ENCODE results near the gene ISG20.

Gene ISG20

DNA sequence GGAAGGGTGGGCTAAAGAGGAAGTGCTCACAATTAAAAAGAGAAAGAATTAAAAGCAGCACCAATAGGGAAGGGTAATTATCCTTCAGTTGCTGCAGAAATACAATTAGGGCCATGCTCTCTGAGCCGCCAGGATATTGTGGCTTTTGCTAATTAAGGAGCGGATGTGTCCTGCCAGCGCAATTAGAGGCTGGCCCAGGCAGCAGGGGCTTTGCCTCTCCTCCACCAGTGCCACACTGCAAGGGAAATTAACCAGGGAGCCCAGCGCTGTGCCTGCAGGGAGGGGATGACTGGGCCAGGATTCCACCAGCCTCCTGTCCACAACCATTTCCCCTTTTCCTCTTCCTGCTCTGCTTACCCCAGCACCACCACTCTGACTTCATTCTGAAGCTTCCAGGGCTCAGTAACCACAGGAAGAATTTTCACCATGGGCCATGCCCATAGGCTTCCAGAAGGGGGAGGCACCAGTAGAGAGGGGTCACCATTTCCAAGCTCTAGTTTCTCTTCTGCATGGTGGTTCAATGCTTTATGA is 28.1 kb upstream of the ISG20 start:
- no peak overlapping the region for H3K27ac ChIP-seq (ENCODE audit: low read length)
- H3K9me3 ChIP-seq (ENCODE audit: control insufficient read depth in 1 of 2, low read length in 2 of 2): no peaks in the 10 kb centered on the region
- no peak overlapping the region for H3K4me3 ChIP-seq (ENCODE audit: low read depth in 1 of 2, low read length in 2 of 2)
- H3K27me3 ChIP-seq (ENCODE audit: low read depth, low read length): peaks cover 19% of the 10 kb centered on the region
- H3K36me3 ChIP-seq (ENCODE audit: control insufficient read depth in 1 of 2, insufficient read depth in 2 of 2, low read length in 2 of 2): no peaks in the 10 kb centered on the region
- H3K4me1 ChIP-seq (ENCODE audit: control insufficient read depth in 1 of 2, insufficient read depth in 2 of 2, low read length in 2 of 2): peaks cover 0 to 6% of the 10 kb centered on the region in 2 donors

DNA sequence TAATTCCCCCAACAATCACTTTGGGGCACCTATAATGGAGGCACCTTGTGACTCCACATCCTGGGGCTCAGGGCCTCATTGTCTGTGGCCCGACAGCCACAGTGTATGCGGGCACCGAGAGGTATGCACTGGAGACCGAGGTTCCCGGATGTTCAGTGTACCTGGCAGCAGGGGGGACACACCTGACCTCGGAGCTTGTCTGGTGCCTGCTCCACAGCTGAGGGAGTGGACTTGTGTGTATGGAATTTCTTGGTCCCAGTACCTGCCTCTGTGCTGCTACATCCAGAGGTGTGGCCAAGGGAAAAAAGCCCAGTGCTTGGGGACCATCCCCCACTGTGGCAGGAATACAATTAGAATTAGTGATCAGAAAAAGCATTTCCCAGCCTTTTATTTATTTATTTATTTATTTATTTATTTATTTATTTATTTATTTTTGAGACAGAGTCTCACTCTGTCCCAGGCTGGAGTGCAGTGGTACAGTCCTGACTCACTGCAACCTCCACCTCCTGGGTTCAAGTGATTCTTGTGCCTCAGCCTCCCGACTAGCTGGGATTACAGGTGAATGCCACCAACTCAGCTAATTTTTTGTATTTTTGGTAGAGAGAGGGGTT is 26.5 kb upstream of the ISG20 start:
- H3K9me3 ChIP-seq (ENCODE audit: control insufficient read depth in 1 of 2, low read length in 2 of 2): no peaks in the 10 kb centered on the region
- peaks cover 0 to 3% of the 10 kb centered on the region in 2 donors for H3K4me1 ChIP-seq (ENCODE audit: control insufficient read depth in 1 of 2, insufficient read depth in 2 of 2, low read length in 2 of 2)
- peaks cover 5% of the 10 kb centered on the region for H3K27me3 ChIP-seq (ENCODE audit: low read depth, low read length)
- no peak overlapping the region for H3K27ac ChIP-seq (ENCODE audit: low read length)
- no peaks in the 10 kb centered on the region for H3K36me3 ChIP-seq (ENCODE audit: control insufficient read depth in 1 of 2, insufficient read depth in 2 of 2, low read length in 2 of 2)
- H3K4me3 ChIP-seq (ENCODE audit: low read depth in 1 of 2, low read length in 2 of 2): no peak overlapping the region

DNA sequence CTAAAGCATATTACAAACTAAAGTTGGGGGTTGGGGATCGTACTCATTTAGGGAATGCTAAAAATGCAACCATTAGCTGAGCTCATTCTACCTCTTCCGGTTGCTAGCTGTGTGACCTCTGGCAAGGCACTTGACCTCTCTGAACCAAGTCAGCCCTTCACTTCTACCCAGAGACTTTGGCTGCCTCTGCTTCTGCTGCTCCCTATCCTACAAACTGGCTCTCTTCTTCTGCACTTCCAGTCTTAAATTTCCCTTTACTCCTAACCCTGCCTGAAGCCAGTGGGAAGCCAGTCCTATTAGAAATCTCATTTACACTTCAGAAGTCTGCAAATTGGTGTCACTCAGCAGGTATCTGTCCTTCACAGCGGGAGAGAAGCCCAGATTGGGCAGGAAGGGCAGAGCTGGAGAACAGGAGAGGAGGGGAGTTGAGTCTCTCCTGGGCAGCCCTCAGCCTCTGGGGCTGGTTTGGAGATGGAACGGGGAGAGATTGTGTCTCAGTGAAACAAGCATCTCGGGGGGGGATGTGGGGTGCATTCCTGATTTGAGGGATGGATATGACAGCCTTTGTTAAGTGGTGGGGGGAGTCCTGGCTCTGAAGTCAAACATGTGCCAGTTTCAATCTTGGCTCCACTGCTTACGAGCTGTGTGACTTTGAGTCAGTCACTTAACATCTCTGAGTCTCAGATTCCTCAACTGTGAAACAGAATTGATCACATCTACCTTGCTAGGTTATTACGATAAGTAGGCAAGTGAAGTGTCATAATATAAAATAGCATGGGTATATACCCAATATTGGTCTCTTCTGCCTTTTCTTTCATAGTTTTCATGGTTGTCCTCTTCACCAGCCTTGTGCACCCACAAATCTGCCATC is 25.5 kb upstream of the ISG20 start:
- Histone ChIP-seq H3K27ac (ENCODE audit: low read length) (no peak overlapping the region), H3K9me3 (ENCODE audit: control insufficient read depth in 1 of 2, low read length in 2 of 2) (no peaks in the 10 kb centered on the region), H3K27me3 (ENCODE audit: low read depth, low read length) (peaks cover 4% of the 10 kb centered on the region), H3K4me1 (ENCODE audit: control insufficient read depth in 1 of 2, insufficient read depth in 2 of 2, low read length in 2 of 2) (peaks cover 0 to 3% of the 10 kb centered on the region in 2 donors), H3K36me3 (ENCODE audit: control insufficient read depth in 1 of 2, insufficient read depth in 2 of 2, low read length in 2 of 2) (no peaks in the 10 kb centered on the region), H3K4me3 (ENCODE audit: low read depth in 1 of 2, low read length in 2 of 2) (no peak overlapping the region)

DNA sequence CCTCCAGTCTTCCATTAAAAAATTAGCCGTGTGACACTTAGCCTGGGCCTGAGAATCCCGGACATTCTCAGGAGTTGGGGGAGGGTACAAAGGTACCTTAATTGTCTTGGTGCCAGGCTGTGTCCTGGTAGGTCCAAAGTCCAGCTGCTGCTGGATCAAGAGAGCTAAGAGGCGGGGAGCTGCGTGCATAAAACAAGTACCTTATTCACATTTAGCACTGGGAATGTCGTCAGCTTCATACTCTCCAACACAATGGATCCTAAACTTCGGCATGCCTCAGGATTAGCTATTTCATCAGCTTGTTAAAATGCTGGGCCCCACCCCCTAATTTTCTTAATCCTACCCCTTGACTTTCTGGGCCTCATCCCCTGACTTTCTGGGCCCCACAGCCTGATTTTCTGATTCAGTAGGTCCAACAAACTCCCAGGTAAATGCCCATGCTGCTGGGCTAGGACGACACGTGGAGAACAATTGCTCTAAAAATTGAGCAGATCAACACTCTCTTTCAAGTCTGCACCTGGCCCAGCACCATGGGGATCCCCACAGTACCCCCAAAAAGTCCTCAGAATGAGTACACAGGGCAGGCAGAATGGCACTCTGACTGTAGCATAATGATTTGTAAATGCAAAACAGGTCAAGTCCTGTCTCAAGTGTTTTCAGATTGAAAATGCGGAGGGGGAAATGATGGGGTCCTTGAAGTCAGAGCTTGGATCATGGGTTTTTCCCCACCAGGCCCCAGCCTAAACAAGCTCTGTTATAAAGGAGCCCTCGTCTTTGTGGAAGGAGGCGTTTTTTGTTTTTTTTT is 23.3 kb upstream of the ISG20 start:
- H3K27me3 ChIP-seq (ENCODE audit: low read depth, low read length): peaks cover 4% of the 10 kb centered on the region
- H3K4me3 ChIP-seq (ENCODE audit: low read depth in 1 of 2, low read length in 2 of 2): no peak overlapping the region
- no peak overlapping the region for H3K27ac ChIP-seq (ENCODE audit: low read length)
- no peaks in the 10 kb centered on the region for H3K9me3 ChIP-seq (ENCODE audit: control insufficient read depth in 1 of 2, low read length in 2 of 2)
- no peaks in the 10 kb centered on the region for H3K36me3 ChIP-seq (ENCODE audit: control insufficient read depth in 1 of 2, insufficient read depth in 2 of 2, low read length in 2 of 2)
- H3K4me1 ChIP-seq (ENCODE audit: control insufficient read depth in 1 of 2, insufficient read depth in 2 of 2, low read length in 2 of 2): peaks cover 0 to 3% of the 10 kb centered on the region in 2 donors

DNA sequence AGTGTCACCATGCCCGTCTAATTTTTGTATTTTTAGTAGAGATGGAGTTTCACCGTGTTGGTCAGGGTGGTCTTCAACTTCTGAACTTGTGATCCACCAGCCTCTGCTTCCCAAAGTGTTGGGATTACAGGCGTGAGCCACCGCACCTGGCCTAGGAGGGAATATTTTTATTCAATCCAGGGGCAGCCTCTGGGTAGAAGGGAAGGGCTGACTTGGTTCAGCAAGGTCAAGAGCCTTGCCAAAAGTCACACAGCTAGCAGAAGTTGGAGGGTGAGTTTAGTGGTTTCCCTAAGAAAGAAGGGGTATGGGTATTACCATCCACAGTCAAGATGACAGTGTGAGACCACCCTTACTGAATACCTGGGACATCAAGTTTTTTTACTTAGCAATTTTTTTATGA is 22.6 kb upstream of the ISG20 start:
- H3K9me3 ChIP-seq (ENCODE audit: control insufficient read depth in 1 of 2, low read length in 2 of 2): no peaks in the 10 kb centered on the region
- peaks cover 4 to 7% of the 10 kb centered on the region in 2 donors for H3K4me1 ChIP-seq (ENCODE audit: control insufficient read depth in 1 of 2, insufficient read depth in 2 of 2, low read length in 2 of 2)
- H3K36me3 ChIP-seq (ENCODE audit: control insufficient read depth in 1 of 2, insufficient read depth in 2 of 2, low read length in 2 of 2): peaks cover 0 to under 1% of the 10 kb centered on the region in 2 donors
- H3K27ac ChIP-seq (ENCODE audit: low read length): no peak overlapping the region
- no peak overlapping the region for H3K4me3 ChIP-seq (ENCODE audit: low read depth in 1 of 2, low read length in 2 of 2)
- H3K27me3 ChIP-seq (ENCODE audit: low read depth, low read length): peaks cover 4% of the 10 kb centered on the region

DNA sequence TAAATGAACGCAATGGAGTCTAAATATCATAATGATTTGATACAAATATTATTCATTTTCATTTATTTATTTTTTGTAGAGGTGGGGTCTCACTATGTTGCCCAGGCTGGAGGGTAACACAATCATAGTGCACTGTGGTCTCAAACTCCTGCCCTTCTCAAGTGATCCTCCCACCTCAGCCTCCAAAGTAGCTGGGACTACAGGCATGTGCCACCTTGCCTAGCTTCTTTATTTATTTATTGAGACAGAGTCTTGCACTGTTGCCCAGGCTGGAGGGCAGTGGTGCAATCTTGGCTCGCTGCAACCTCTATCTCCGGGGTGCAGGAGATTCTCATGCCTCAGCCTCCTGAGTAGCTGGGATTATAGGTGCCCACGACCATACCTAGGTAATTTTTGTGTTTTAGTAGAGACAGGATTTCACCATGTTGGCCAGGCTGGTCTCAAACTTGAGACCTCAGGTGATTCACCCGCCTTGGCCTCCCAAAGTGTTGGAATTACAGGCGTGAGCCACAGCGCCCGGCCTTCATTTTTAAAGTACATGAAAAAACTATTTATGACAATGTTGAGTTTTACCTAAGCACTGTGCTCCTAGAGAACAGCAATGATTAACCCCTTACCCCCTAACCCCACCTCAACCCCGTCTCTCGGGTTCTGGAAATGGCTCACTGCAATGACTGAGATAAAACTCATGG is 21.6 kb upstream of the ISG20 start:
- H3K4me1 ChIP-seq (ENCODE audit: control insufficient read depth in 1 of 2, insufficient read depth in 2 of 2, low read length in 2 of 2): peaks cover 6 to 7% of the 10 kb centered on the region in 2 donors
- H3K27me3 ChIP-seq (ENCODE audit: low read depth, low read length): peaks cover 4% of the 10 kb centered on the region
- no peak overlapping the region for H3K27ac ChIP-seq (ENCODE audit: low read length)
- no peaks in the 10 kb centered on the region for H3K9me3 ChIP-seq (ENCODE audit: control insufficient read depth in 1 of 2, low read length in 2 of 2)
- H3K36me3 ChIP-seq (ENCODE audit: control insufficient read depth in 1 of 2, insufficient read depth in 2 of 2, low read length in 2 of 2): peaks cover 0 to 10% of the 10 kb centered on the region in 2 donors
- H3K4me3 ChIP-seq (ENCODE audit: low read depth in 1 of 2, low read length in 2 of 2): no peak overlapping the region

DNA sequence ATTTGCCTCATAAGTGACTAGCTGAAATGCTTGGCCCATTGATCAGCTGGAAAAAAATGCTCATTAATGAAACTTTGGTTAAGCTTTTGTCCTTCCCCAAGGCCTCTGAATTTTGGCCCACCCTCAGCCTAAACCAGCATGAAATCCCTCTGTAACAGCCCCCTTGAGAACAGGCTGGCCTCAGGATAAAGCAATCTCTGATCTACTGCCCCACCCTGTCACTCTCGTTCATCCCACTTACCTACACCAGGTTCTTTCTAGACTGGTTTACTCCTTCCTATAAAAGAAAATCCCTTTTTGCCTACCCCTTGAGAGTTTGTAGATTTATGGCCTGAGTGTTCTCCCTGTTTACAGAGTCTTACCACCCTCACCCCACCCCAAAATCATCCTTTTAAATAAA is 21.0 kb upstream of the ISG20 start:
- H3K4me3 ChIP-seq (ENCODE audit: low read depth in 1 of 2, low read length in 2 of 2): no peak overlapping the region
- peaks cover 7 to 10% of the 10 kb centered on the region in 2 donors for H3K4me1 ChIP-seq (ENCODE audit: control insufficient read depth in 1 of 2, insufficient read depth in 2 of 2, low read length in 2 of 2)
- H3K27me3 ChIP-seq (ENCODE audit: low read depth, low read length): peaks cover 4% of the 10 kb centered on the region
- no peak overlapping the region for H3K27ac ChIP-seq (ENCODE audit: low read length)
- peaks cover 0 to 15% of the 10 kb centered on the region in 2 donors for H3K36me3 ChIP-seq (ENCODE audit: control insufficient read depth in 1 of 2, insufficient read depth in 2 of 2, low read length in 2 of 2)
- no peaks in the 10 kb centered on the region for H3K9me3 ChIP-seq (ENCODE audit: control insufficient read depth in 1 of 2, low read length in 2 of 2)

DNA sequence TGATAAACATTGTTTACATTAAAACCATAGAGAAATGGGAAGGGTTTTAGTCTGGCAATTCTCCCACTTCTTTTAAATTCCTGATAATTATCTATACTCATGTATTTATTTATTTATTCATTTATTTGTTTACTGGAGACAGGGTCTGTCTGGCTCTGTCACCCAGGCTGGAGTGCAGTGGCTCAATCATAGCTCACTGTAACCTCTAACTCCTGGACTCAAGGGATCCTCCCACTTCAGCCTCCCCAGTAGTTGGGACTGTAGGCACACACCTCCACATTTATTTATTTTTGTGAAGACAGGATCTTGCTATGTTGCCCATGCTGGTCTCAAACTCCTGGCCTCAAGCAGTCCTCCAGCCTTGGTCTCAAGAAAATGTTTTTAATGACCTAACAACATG is 20.1 kb upstream of the ISG20 start:
- H3K27ac ChIP-seq (ENCODE audit: low read length): no peak overlapping the region
- H3K36me3 ChIP-seq (ENCODE audit: control insufficient read depth in 1 of 2, insufficient read depth in 2 of 2, low read length in 2 of 2): peaks cover 0 to 19% of the 10 kb centered on the region in 2 donors
- no peak overlapping the region for H3K4me3 ChIP-seq (ENCODE audit: low read depth in 1 of 2, low read length in 2 of 2)
- no peaks in the 10 kb centered on the region for H3K9me3 ChIP-seq (ENCODE audit: control insufficient read depth in 1 of 2, low read length in 2 of 2)
- H3K27me3 ChIP-seq (ENCODE audit: low read depth, low read length): peaks cover 4% of the 10 kb centered on the region
- H3K4me1 ChIP-seq (ENCODE audit: control insufficient read depth in 1 of 2, insufficient read depth in 2 of 2, low read length in 2 of 2): peaks cover 9 to 18% of the 10 kb centered on the region in 2 donors

DNA sequence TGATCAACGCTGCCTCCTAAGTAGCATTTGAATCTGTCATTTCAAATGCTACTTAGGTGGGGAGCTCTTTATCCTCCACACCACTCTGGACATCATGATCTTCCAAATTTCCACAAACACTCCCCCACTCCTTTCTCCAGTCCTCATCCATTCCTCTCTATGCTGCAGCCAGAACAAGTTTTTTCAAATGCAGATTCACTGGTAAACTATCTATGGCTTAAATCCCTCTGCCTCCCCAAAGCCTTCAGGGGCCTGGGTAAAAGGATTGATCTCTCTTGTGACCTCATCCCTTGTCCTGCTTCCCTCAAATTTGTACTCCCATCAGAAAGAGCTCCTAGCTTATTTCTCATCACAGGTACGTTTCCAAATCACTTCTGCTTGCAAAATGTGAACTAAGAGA is 19.0 kb upstream of the ISG20 start:
- peaks cover 13 to 24% of the 10 kb centered on the region in 2 donors for H3K4me1 ChIP-seq (ENCODE audit: control insufficient read depth in 1 of 2, insufficient read depth in 2 of 2, low read length in 2 of 2)
- peaks cover 4% of the 10 kb centered on the region for H3K27me3 ChIP-seq (ENCODE audit: low read depth, low read length)
- H3K36me3 ChIP-seq (ENCODE audit: control insufficient read depth in 1 of 2, insufficient read depth in 2 of 2, low read length in 2 of 2): peaks cover 0 to 20% of the 10 kb centered on the region in 2 donors
- no peak overlapping the region for H3K27ac ChIP-seq (ENCODE audit: low read length)
- H3K4me3 ChIP-seq (ENCODE audit: low read depth in 1 of 2, low read length in 2 of 2): no peak overlapping the region
- H3K9me3 ChIP-seq (ENCODE audit: control insufficient read depth in 1 of 2, low read length in 2 of 2): no peaks in the 10 kb centered on the region

DNA sequence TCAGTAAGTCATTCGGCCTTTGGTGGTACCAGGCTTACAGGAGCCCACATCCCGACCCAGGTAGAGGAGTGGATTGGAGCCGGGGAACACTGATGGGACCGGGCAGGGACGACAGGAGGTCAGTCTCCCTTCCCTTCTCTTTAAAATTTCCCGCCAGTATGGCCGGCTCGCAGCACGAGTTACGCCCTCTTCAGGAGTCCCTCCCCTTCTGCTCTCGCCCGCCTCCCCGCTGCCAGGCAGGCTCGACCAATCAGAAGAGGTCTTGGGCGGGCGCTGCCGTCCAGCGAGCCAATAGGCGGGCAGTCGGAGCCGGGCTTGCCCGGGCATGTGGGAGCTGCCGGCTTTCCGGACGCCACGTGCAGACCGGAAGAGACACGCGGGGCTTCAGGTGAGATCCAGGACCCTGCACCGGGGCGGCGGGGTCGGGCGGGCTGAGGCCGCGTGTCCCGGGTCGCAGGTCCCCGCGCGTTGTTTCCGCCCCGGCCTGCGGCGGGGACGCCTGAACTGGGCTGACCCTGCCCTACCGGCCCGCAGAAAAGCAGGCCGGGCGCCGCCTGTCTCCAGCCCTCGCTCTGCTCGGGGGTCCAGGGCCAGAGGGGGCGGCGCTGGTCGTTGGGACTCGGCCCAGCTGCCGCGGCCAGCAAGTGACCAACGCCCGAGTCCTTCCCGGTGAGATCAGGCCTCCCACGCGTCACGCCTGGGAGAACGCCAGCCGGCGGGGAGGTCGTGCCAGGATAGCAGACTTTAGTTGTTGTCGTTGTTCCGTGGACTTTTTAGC is 17.6 kb upstream of the ISG20 start, which contains the start of gene AEN:
Gene AEN (plus strand): TSS at position 346 of the 778 bp plus-strand sequence. CDS start 4,870 bp downstream, outside the sequence.
- Histone ChIP-seq H3K9me3 (ENCODE audit: control insufficient read depth in 1 of 2, low read length in 2 of 2) (no peaks in the 10 kb centered on the region), H3K36me3 (ENCODE audit: control insufficient read depth in 1 of 2, insufficient read depth in 2 of 2, low read length in 2 of 2) (peaks cover 0 to 22% of the 10 kb centered on the region in 2 donors), H3K4me3 (ENCODE audit: low read depth in 1 of 2, low read length in 2 of 2) (peak within 1 kb of the TSS; percentile 72 to 88), H3K27me3 (ENCODE audit: low read depth, low read length) (no peaks in the 10 kb centered on the region), H3K4me1 (ENCODE audit: control insufficient read depth in 1 of 2, insufficient read depth in 2 of 2, low read length in 2 of 2) (peaks cover 16 to 24% of the 10 kb centered on the region in 2 donors), H3K27ac (ENCODE audit: low read length) (peak within 1 kb of the TSS; percentile 94)
